Skeletal muscle tissue (tissue), 4 donors: Measurements from ENCODE around the gene SLC48A1. TPM values are rescaled to one million over a fixed set of nuclear protein-coding genes. Genes with fewer than 3 reads are reported as not detected.

ENCODE experiments used
- H3K27ac ChIP-seq: one replicate; pipeline ENCODE4 v1.7.0; 2013; ENCODE audit warnings: mild to moderate bottlenecking, low read depth, low read length, inconsistent platforms
- H3K27me3 ChIP-seq, 3 donors: one replicate each; pipeline ENCODE4 v1.7.0; 2013; ENCODE audit warnings: low read length in 3 of 3; ENCODE audit not compliant: control insufficient read depth in 3 of 3, insufficient read depth in 3 of 3
- H3K36me3 ChIP-seq, 3 donors: one replicate each; pipeline ENCODE4 v1.7.0; 2013; ENCODE audit warnings: low read length in 3 of 3; ENCODE audit not compliant: control insufficient read depth in 3 of 3, insufficient read depth in 3 of 3
- H3K4me1 ChIP-seq, 3 donors: one replicate each; pipeline ENCODE4 v1.7.0; 2013; ENCODE audit warnings: low read length in 3 of 3, mild to moderate bottlenecking in 3 of 3; ENCODE audit not compliant: control insufficient read depth in 3 of 3, insufficient read depth in 3 of 3
- H3K4me3 ChIP-seq, 3 donors: one replicate each; pipeline ENCODE4 v1.7.0; 2013; ENCODE audit warnings: low read length in 3 of 3
- H3K9ac ChIP-seq, 3 donors: one replicate each; pipeline ENCODE4 v1.7.0; 2013; ENCODE audit warnings: low read length in 3 of 3, mild to moderate bottlenecking in 3 of 3, moderate library complexity in 2 of 3, low read depth in 1 of 3
- H3K9me3 ChIP-seq, 3 donors: one replicate each; pipeline ENCODE4 v1.7.0; 2013; ENCODE audit warnings: low read length in 3 of 3; ENCODE audit not compliant: control insufficient read depth in 3 of 3
- total RNA-seq: library from RNA; depleted of rRNA; stranded (reverse); fragments of >200 nt; gene quantifications from one replicate; pipeline ENCODE4 v1.2.3, GENCODE V29; 2014
- donor health status: Osteomylitis.

The SLC48A1 gene
- total RNA-seq, 1 donor from 2014 or later, result 7.8 TPM

DNA sequence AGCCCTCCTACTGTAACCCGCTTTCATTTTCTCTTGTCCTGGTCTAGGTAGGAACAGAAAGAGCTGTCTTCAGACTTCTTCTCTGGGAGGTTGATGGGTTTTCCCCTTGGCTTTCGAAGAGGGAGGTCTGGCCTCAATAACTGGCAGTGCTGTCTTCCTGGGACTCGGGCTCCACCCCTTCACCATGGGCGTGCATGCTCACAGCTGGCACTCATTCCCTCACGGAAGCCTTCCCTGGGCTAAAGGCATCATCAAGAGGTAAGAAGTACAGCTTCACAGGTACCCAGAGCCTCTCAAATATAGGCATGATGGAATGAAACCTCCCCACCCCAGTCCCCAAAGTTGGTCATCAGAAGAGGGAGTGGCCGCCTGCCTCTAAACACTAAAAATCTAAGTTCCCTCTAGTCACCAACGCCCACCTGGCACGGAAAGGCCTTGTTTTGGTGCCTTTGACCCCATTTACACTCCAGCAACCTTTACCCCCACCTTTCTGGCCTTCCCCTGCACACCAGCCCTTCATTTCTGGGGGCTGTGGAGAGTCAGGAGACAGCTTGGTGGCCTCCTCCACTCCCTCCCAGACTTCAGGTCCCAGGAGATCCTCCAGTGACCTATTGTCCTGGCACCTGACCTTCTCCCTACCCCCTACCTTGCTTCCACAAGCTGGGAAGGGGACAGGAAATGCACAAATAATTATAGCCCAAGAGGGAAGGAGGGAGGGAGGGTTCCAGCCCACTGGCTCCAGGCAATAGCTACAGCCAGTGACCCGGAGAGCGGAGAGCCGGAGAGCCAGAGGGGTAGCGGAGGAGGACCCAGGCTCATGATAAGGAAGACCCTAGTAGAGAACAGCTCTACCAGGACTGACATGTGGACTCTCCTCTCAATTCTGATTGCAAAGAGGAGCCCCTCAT lies 17.1 kb upstream of the SLC48A1 start:
- Histone ChIP-seq H3K4me3 (peak overlapping the region; percentile 36 to 62 (median 52)), H3K36me3 (peaks cover 0 to 2% (median 0%) of the 10 kb centered on the region in 3 donors), H3K9ac (peak overlapping the region; percentile 6 to 51 (median 41)), H3K4me1 (peaks cover 47 to 65% (median 59%) of the 10 kb centered on the region in 3 donors), H3K27ac (peak overlapping the region; percentile 36), H3K27me3 (no peaks in the 10 kb centered on the region), H3K9me3 (no peaks in the 10 kb centered on the region)

DNA sequence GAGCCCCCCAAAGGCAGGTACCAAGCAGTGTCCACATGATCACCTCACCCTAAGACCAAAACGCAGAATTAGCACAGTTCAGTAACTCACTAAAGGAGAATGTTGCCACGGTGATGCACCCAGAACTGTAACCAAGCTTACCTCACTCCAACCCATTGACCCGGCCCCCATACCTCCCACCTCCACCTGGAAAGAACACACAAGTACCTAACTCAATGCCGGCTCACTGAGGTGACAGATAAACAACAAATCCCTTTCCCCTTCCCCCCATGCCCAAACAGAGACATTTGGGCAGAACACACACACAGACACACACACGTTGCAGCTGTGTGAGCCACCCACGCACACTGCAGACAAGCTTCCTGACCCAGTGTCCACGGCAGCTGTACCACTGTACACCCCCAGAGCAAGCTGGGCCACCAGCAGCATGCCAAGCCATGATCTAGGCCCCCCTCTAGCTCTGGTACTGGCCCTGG lies 15.6 kb upstream of the SLC48A1 start:
- peak overlapping the region; percentile 47 to 79 (median 74) for H3K4me3 ChIP-seq
- H3K9me3 ChIP-seq, result no peaks in the 10 kb centered on the region
- H3K27ac ChIP-seq, result peak overlapping the region; percentile 57
- no peaks in the 10 kb centered on the region for H3K27me3 ChIP-seq
- H3K9ac ChIP-seq, result peak overlapping the region in 1 of 3 donors; percentile 77
- H3K4me1 ChIP-seq, result peaks cover 43 to 56% (median 47%) of the 10 kb centered on the region in 3 donors
- H3K36me3 ChIP-seq, result no peaks in the 10 kb centered on the region

DNA sequence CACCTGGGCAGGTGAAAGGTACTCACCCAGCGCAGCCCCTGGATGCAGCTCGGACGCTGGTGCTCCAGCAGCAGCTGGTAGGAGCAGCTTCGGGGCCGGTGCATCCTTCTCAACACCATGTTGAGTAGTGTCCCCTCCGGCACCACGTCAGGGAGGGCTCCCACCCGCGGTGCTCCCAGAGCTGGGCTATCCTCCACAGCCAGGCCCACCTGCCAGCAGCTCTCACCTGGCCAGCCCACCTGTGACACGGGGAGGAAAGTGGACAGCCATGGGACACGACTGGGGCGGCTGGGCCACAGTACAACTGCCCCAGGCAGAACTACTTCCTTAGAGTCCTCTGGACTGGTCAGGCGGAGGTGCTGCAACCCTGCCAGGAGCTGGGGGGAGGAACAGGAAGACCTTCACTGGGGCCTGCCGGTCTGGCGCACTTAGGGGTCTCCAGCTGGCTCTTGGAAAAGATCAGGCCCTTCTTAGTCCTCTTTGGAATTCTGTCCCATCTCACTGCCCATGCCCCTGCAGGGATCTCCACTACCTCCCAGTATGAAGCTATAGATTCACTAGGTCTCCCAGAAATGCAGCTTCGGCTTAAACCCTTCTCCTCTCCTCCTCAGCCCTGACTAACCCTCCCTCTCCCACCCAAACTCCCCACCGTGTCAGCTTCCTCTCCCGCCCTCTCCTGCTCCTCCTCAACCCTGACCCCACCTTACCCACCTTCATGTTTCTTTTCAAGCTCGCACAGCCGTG lies 15.0 kb upstream of the SLC48A1 start:
- peaks cover 37 to 52% (median 41%) of the 10 kb centered on the region in 3 donors for H3K4me1 ChIP-seq
- peak overlapping the region; percentile 57 for H3K27ac ChIP-seq
- H3K9ac ChIP-seq, result peak overlapping the region; percentile 59 to 79 (median 77)
- H3K4me3 ChIP-seq, result peak overlapping the region; percentile 74 to 79 (median 77)
- no peaks in the 10 kb centered on the region for H3K9me3 ChIP-seq
- H3K27me3 ChIP-seq, result no peaks in the 10 kb centered on the region
- no peaks in the 10 kb centered on the region for H3K36me3 ChIP-seq

DNA sequence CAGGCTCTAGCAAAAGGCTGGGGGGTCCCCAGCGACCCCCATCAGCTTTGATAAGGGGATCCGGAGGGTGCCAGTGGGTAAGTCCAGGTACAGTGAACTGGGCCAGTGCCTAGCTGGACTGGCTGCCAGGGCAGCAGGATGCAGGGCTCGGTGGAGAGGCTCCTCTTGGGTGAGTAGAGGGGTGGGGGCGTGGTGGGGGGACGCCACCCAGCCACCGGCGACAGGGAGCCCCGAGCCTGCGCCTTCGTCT lies 14.5 kb upstream of the SLC48A1 start:
- Histone ChIP-seq H3K9ac (peak overlapping the region; percentile 59 to 79 (median 77)), H3K4me1 (peaks cover 35 to 49% (median 36%) of the 10 kb centered on the region in 3 donors), H3K4me3 (peak overlapping the region; percentile 74 to 79 (median 77)), H3K36me3 (no peaks in the 10 kb centered on the region), H3K27ac (peak overlapping the region; percentile 57), H3K27me3 (no peaks in the 10 kb centered on the region), H3K9me3 (no peaks in the 10 kb centered on the region)

DNA sequence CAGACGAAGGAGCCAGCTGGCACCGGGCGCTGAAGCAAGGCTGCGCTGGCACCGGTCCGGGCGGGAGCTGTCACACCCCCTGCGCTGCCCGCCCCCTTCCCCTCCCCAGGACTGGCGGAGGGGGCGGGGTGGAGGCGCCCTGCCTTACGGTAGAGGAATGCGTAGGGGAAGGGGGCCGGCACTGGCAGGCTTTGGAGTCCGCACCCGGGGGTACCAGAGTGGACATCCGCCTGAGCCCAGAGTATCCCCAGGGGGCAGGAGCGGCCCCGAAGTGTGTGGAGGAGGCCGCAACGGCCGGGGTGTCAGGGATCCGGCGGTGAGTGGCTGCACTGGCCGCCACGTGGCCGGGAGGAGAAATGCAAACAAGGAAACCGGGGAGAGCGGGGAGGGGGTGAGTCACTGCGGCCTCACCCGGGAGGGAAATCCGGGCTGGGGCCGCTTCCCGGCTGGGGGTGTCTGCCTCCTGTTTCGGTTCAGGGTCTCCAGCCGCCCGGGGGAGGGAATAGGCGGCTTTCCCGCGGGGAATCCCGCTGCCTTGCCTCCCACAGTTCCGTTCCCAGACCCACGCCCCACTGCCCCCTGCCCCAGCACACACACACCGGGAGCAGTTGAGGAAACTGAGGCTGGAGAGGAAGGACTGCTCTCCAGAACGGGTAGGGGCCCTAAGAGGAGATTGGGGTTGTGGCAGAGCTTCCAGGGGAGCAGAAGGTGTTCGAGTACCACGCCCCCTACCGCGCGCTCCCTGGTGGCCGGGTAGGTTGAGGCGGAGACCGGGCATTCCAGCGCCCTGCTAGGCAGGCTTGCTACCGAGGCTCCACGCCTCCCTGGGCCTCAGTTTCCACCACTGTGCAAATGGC lies 14.0 kb upstream of the SLC48A1 start, which contains the start of gene RAPGEF3:
TSS of gene RAPGEF3 (minus strand) at position 47 of the 857 bp plus-strand sequence. CDS start 324 bp downstream, outside the sequence.
- no peaks in the 10 kb centered on the region for H3K9me3 ChIP-seq
- peaks cover 30 to 44% (median 32%) of the 10 kb centered on the region in 3 donors for H3K4me1 ChIP-seq
- peak within 1 kb of the TSS; percentile 65 to 79 (median 77) for H3K9ac ChIP-seq
- H3K36me3 ChIP-seq, result no peaks in the 10 kb centered on the region
- H3K4me3 ChIP-seq, result peak within 1 kb of the TSS; percentile 74 to 79 (median 77)
- no peaks in the 10 kb centered on the region for H3K27me3 ChIP-seq
- peak within 1 kb of the TSS; percentile 69 for H3K27ac ChIP-seq

DNA sequence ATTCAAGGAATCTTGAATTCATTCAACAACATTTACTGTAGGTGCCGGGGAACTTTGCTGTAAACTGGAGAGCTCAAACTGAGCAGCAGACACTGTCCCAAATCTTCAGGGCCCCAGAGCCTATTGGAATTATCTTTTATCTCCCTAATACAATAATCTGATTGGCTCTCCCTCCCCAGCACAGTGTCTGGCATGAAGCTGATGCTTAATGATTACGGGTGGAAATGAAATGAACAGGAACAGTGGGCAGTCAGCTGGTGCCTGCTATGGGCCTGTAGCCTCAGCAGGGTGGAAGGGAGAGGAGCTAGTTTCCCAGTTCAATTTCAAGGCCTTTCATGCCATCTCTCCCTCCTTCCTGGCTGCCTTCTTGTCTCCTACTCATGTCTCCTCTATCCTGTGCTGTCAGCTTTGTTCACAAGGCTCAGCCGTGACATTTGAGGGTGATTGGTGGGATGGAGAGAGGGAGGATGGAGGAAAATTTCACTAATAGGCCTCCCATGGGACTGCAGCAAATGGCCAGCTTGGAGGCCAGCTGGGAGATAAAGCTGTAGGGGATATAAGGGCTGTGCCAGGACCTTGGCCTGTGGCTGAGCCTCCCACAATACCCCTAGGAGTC lies 10.1 kb upstream of the SLC48A1 start:
- Histone ChIP-seq H3K36me3 (no peaks in the 10 kb centered on the region), H3K9me3 (no peaks in the 10 kb centered on the region), H3K27ac (no peak overlapping the region), H3K4me3 (no peak overlapping the region), H3K9ac (no peak overlapping the region), H3K4me1 (peaks cover 16 to 17% (median 16%) of the 10 kb centered on the region in 3 donors), H3K27me3 (no peaks in the 10 kb centered on the region)

DNA sequence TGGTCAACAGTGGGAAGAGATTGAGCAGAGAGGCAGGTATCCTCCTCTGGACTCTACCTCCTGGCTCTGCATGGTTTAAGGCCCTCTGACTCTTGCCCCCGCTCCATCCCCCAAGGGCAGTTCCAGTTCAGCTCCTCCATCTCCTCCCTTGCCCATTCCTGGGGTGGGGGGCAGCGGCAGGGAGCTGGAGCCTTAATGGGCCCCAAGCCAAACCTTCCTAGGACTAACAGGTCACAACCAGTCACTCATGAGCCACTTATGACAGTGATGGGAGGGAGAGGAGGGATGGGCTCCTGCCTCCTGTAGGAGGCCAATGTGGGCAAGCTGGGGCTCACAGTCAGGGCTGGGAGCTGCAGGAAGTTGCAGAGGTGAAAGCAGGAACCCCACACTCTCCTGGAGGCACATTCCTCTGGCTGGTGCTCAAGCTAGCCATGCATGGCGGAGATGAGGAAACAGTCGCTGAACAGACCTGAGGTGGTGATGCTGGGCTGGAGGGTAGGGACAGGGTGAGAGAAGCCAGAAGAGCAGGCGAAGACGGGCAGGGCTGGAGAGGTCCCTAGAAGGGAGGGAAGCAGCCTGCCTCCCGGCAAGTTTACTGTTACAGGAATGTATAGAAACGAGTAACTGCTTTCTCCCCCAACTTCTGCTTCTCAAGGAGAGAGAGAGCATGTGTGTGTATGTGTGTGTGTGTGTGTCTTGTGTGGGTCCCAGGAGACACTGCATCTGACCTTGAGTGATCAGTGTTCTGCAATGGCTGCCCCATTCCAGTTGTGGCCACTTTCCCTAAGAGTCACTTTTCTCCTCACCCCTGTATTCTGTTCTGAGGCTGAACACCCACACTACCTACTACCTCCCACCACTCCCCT lies 9.3 kb upstream of the SLC48A1 start:
- Histone ChIP-seq H3K27me3 (no peaks in the 10 kb centered on the region), H3K4me1 (peaks cover 8 to 11% (median 11%) of the 10 kb centered on the region in 3 donors), H3K9me3 (no peaks in the 10 kb centered on the region), H3K27ac (no peak overlapping the region), H3K36me3 (no peaks in the 10 kb centered on the region), H3K4me3 (no peak overlapping the region), H3K9ac (peak overlapping the region in 1 of 3 donors; percentile 40)

DNA sequence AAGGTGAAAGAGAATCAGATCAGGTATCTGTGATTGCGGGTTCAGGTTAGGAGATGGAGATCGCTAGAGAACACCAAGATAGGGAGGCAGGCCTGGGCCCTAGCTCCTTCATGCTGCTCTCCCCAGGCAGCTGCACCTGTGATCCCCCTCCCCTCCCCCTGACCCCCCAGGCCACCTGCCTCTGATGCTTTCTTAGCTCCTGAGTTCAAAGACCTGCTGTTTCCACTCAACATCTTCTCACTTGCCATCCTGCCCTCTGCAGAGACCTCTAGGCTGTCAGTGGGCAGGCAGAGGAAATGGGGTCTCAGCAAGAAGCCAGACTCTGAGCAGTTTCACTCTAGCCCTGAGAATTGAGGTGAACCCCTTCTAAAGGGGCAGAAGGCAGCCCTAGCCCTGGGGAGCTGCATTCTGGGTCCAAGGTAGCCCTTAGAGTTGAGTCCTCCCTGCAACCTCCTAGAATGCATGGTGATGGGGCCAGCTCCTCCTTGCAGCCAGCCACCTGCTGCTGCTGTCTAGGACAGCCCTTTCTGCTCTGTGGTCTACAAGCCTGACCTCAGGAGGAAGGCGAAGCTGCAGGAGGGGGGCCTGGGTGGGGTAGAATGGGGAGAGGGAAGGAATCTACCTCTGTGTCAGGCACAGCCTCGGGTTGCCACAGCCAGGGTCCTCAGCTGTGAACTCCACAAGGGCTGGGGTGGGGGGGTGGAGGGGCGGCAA lies 6.4 kb upstream of the SLC48A1 start:
- peaks cover 4 to 5% (median 4%) of the 10 kb centered on the region in 3 donors for H3K4me1 ChIP-seq
- H3K9ac ChIP-seq, result no peak overlapping the region

More for the DNA sequence above, 6.4 kb upstream of the SLC48A1 start:
- Histone ChIP-seq H3K36me3 (no peaks in the 10 kb centered on the region), H3K4me3 (no peak overlapping the region), H3K27ac (no peak overlapping the region), H3K9me3 (no peaks in the 10 kb centered on the region), H3K27me3 (no peaks in the 10 kb centered on the region)
